ENCODE measurements around the gene ADAT3. TPM values are rescaled to one million over a fixed set of nuclear protein-coding genes. Genes with fewer than 3 reads are reported as not detected.

ADAT3 gene
- total RNA-seq, 3 donors from 2014 or later, result 12.5 to 21.9 (median 19.6) TPM

GRCh38 chr19:1913781-1914577 lies 8.8 kb downstream of the ADAT3 start:
- Histone ChIP-seq H3K4me3 (no peak overlapping the region), H3K36me3 (ENCODE audit: low read depth) (no peaks in the 10 kb centered on the region), H3K9me3 (no peaks in the 10 kb centered on the region), H3K4me1 (ENCODE audit: low read depth) (peaks cover 16% of the 10 kb centered on the region)
- DNase-seq, result no peak
- TF ChIP-seq CTCF (IDR thresholded peaks at IDR 0.05), result no peak
- ATAC-seq, result no peak
- intact Hi-C loops (cut with DNase I, micrococcal nuclease), result no loop called here

- DNase-seq (no peak), ATAC-seq (no peak)
- TF ChIP-seq CTCF (IDR thresholded peaks at IDR 0.05), result no peak
- no peak overlapping the region for H3K4me3 ChIP-seq
- no peaks in the 10 kb centered on the region for H3K36me3 ChIP-seq (ENCODE audit: low read depth)
- intact Hi-C loops (cut with DNase I, micrococcal nuclease), result no loop called here
- H3K9me3 ChIP-seq, result no peaks in the 10 kb centered on the region
- peaks cover 8% of the 10 kb centered on the region for H3K4me1 ChIP-seq (ENCODE audit: low read depth)
These were observed 9.7 kb downstream of the ADAT3 start for GRCh38 chr19:1914826-1915341.

- Histone ChIP-seq H3K4me3 (no peak overlapping the region), H3K36me3 (ENCODE audit: low read depth) (no peaks in the 10 kb centered on the region), H3K9me3 (no peaks in the 10 kb centered on the region), H3K4me1 (ENCODE audit: low read depth) (peaks cover 3% of the 10 kb centered on the region)
- ATAC-seq (no peak), DNase-seq (no peak)
- TF ChIP-seq CTCF (IDR thresholded peaks at IDR 0.05), result no peak
- intact Hi-C loops (cut with DNase I, micrococcal nuclease), result no loop called here
These were observed 11.9 kb downstream of the ADAT3 start for GRCh38 chr19:1917146-1917545.

- H3K36me3 ChIP-seq (ENCODE audit: low read depth), result peaks cover 1% of the 10 kb centered on the region
These were observed 12.7 kb downstream of the ADAT3 start for GRCh38 chr19:1917926-1918325.

GRCh38 chr19:1918975-1919374 lies 13.8 kb downstream of the ADAT3 start:
- no peaks in the 10 kb centered on the region for H3K9me3 ChIP-seq
- DNase-seq (no peak), ATAC-seq (no peak)
- H3K4me3 ChIP-seq, result no peak overlapping the region
- H3K4me1 ChIP-seq (ENCODE audit: low read depth), result no peaks in the 10 kb centered on the region
- TF ChIP-seq CTCF (IDR thresholded peaks at IDR 0.05), result no peak
- intact Hi-C loops (cut with DNase I, micrococcal nuclease), result no loop called here
- H3K36me3 ChIP-seq (ENCODE audit: low read depth), result peaks cover 4% of the 10 kb centered on the region

More at GRCh38 chr19:1917926-1918325, 12.7 kb downstream of the ADAT3 start:
- ATAC-seq (no peak), DNase-seq (no peak)
- intact Hi-C loops (cut with DNase I, micrococcal nuclease), result no loop called here
- H3K4me1 ChIP-seq (ENCODE audit: low read depth), result no peaks in the 10 kb centered on the region
- no peak for TF ChIP-seq CTCF (IDR thresholded peaks at IDR 0.05)
- no peak overlapping the region for H3K4me3 ChIP-seq
- no peaks in the 10 kb centered on the region for H3K9me3 ChIP-seq

All from mucosa of descending colon (tissue), 3 donors.